Superior temporal gyrus (tissue), 1 donor: ENCODE results near the gene MIA.
A peak's percentile ranks its signal among the peaks of the same experiment; 100 is the strongest.
"Not testable (repeated sequence)": the region's sequence is repeated elsewhere in the genome, so short reads cannot be mapped to it uniquely, and the experiment has no call there.

ENCODE experiments used
- DNase-seq: peaks from one replicate; pipeline ENCODE4 v3.0.0-alpha.2; 2016; ENCODE audit errors: extremely low spot score

The MIA gene

GRCh38 chr19:40803857-40804782 lies 28.8 kb downstream of the MIA start:
- DNase-seq: no peak

- DNase-seq: no peak
These were observed 29.5 kb downstream of the MIA start for GRCh38 chr19:40804783-40805242.

- no peak for DNase-seq
These were observed 30.0 kb downstream of the MIA start for GRCh38 chr19:40805258-40805868.

- peak; percentile 94 for DNase-seq
These were observed 31.3 kb downstream of the MIA start for GRCh38 chr19:40806423-40807146.

- no peak for DNase-seq
These were observed 32.1 kb downstream of the MIA start for GRCh38 chr19:40807147-40808020.

- no peak for DNase-seq
These were observed 32.7 kb downstream of the MIA start for GRCh38 chr19:40808021-40808325.

- no peak for DNase-seq
These were observed 33.2 kb downstream of the MIA start for GRCh38 chr19:40808497-40808896.

- no peak for DNase-seq
These were observed 34.2 kb downstream of the MIA start for GRCh38 chr19:40809358-40810086.

- DNase-seq: no peak
These were observed 34.8 kb downstream of the MIA start for GRCh38 chr19:40810160-40810559.

- DNase-seq: peak; percentile 80
These were observed 35.5 kb downstream of the MIA start for GRCh38 chr19:40810649-40811408.

GRCh38 chr19:40811478-40812341 lies 36.4 kb downstream of the MIA start:
- no peak for DNase-seq

- not testable (repeated sequence) for DNase-seq
These were observed 37.2 kb downstream of the MIA start for GRCh38 chr19:40812571-40812970.

GRCh38 chr19:40813182-40813581 lies 37.9 kb downstream of the MIA start:
- no peak for DNase-seq

- DNase-seq: no peak
These were observed 39.9 kb downstream of the MIA start for GRCh38 chr19:40815223-40815622.

GRCh38 chr19:40818480-40819399 lies 43.4 kb downstream of the MIA start:
- DNase-seq: not testable (repeated sequence)

GRCh38 chr19:40819479-40820234 lies 44.3 kb downstream of the MIA start:
- peak; percentile 76 for DNase-seq

GRCh38 chr19:40822161-40822560 lies 46.8 kb downstream of the MIA start:
- DNase-seq: no peak
